ENCODE results near the gene FOXP4. TPM values are rescaled to one million over a fixed set of nuclear protein-coding genes. Genes with fewer than 3 reads are reported as not detected.

Gene FOXP4
- total and polyA plus RNA-seq, 2 of the 13 experiments (the other 11 are each of a cell fraction or from before 2014, with no cell fraction given): 11.0 to 12.4 TPM

DNA sequence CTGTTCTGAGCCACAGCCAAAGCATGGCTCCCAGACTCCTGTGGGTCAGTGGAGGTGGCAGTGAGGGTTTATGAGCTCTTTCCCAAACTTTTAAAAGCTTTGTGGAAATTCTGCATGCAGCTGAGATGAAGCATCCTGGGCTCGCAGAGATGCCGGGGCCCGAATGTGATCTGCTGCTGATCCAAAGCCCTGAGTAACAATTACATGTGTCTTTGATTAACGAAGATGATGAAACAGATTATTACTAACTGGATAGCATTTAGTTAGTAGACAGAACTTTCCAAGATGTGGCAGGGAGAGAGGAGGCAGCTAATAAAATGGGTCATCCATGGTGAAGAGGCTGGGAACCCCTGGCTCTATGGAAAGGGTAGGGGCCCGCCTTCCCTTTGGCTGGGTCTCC lies 48.1 kb downstream of the FOXP4 start:
- DNase-seq (ENCODE audit: low spot score): no peak
- intact Hi-C loops (cut with micrococcal nuclease; ENCODE audit: unreplicated experiment): no loop called here
- TF ChIP-seq ATAD3A (CRISPR knock-in tag; IDR thresholded peaks at IDR 0.05) (no peak), ZNF234 (CRISPR knock-in tag; conservative IDR thresholded peaks at IDR 0.05) (no peak), ZNF746 (CRISPR knock-in tag; IDR thresholded peaks at IDR 0.05) (no peak), MED1 (CRISPR knock-in tag; IDR thresholded peaks at IDR 0.05) (no peak), POLR2AphosphoS5 (IDR thresholded peaks at IDR 0.05; ENCODE audit: low read depth, low read length) (0 out of 2 replicates have a peak, but pooled peaks have one; percentile 12), ZNF3 (CRISPR knock-in tag; IDR thresholded peaks at IDR 0.05) (no peak), EEA1 (CRISPR knock-in tag; IDR thresholded peaks at IDR 0.05; ENCODE audit: borderline replicate concordance) (no peak), KDM6A (CRISPR knock-in tag; IDR thresholded peaks at IDR 0.05; ENCODE audit: low read depth) (no peak)
- in situ Hi-C loops (cut with HindIII; ENCODE audit: extremely low pct_ligation_motif_present, low pct_unique_long_range_greater_than_20kb): loop anchor here (5.0 kb wide), 4 partner anchors 47 to 222 kb away; partner anchors contain the start of gene FOXP4
- ChIA-PET CTCF (ENCODE audit: low intra/inter-chr PET ratio, low total read pairs) (no interaction called here), POLR2A (interaction anchor here (0.7 to 1.4 kb wide), 2 partner anchors 26 to 138 kb away, joined by 3 read pairs; no protein-coding TSS in a partner anchor)
- FAIRE-seq: no peak
- no peak overlapping the region for H3K27ac ChIP-seq (ENCODE audit: extremely low read length, insufficient read depth, low read length)
- no TSS peak for BruUV-seq (replicated peaks)
- H3K27me3 ChIP-seq (ENCODE audit: control insufficient read depth in 1 of 2, insufficient read depth in 2 of 2, low read length in 2 of 2): no peaks in the 10 kb centered on the region
- no peak overlapping the region for H2AFZ ChIP-seq (ENCODE audit: low read length)
- H3K4me2 ChIP-seq (ENCODE audit: low read depth, low read length): no peak overlapping the region
- no peaks in the 10 kb centered on the region for H3K79me2 ChIP-seq (ENCODE audit: insufficient read depth, low read length)
- 95% methylated on average over 5 of the region's 5 CpGs for WGBS (ENCODE audit: low lambda C conversion rate)
- H3K4me3 ChIP-seq (replicated peaks in 1 of 3; ENCODE audit: insufficient read depth in 1 of 3, low read depth in 2 of 3, low read length in 3 of 3): no peak overlapping the region
- H3K9ac ChIP-seq (ENCODE audit: insufficient read depth, low read depth, low read length): no peak overlapping the region
- ATAC-seq: no peak
- H3K36me3 ChIP-seq (replicated peaks in 1 of 2; ENCODE audit: control insufficient read depth in 1 of 2, insufficient read depth in 2 of 2, low read length in 2 of 2): peaks cover 53 to 86% of the 10 kb centered on the region in 2 experiments
- H3K9me3 ChIP-seq (ENCODE audit: low read length): no peaks in the 10 kb centered on the region
- H3K4me1 ChIP-seq (ENCODE audit: insufficient read depth, low read length): peaks cover 19% of the 10 kb centered on the region
- peaks cover 9% of the 10 kb centered on the region; the same call in 1 of the 2 replicates for H4K20me1 ChIP-seq (ENCODE audit: insufficient read depth, low read length)

DNA sequence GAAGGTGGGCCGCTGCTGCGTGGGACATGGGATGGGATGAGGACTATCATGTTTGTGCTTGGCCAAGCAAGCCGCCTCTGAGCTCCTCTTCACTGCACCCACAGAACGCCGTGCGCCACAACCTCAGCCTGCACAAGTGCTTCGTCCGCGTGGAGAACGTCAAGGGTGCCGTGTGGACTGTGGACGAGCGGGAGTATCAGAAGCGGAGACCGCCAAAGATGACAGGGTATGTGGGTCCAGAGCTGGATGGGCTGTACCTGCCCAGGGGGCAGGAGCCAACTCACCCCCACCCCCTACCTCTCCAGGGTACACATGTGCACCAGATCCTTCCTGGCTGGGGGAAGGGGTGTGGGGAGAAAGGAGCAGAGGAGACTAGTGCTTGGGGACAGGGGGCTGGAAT lies 48.6 kb downstream of the FOXP4 start:
- Histone ChIP-seq H4K20me1 (ENCODE audit: insufficient read depth, low read length) (peaks cover 9% of the 10 kb centered on the region; the same call in 1 of the 2 replicates), H3K9me3 (ENCODE audit: low read length) (no peaks in the 10 kb centered on the region), H3K4me3 (replicated peaks in 1 of 3; ENCODE audit: insufficient read depth in 1 of 3, low read depth in 2 of 3, low read length in 3 of 3) (no peak overlapping the region), H3K27ac (ENCODE audit: extremely low read length, insufficient read depth, low read length) (no peak overlapping the region), H2AFZ (ENCODE audit: low read length) (no peak overlapping the region), H3K27me3 (ENCODE audit: control insufficient read depth in 1 of 2, insufficient read depth in 2 of 2, low read length in 2 of 2) (no peaks in the 10 kb centered on the region), H3K9ac (ENCODE audit: insufficient read depth, low read depth, low read length) (no peak overlapping the region), H3K4me1 (ENCODE audit: insufficient read depth, low read length) (peaks cover 19% of the 10 kb centered on the region), H3K79me2 (ENCODE audit: insufficient read depth, low read length) (no peaks in the 10 kb centered on the region), H3K36me3 (replicated peaks in 1 of 2; ENCODE audit: control insufficient read depth in 1 of 2, insufficient read depth in 2 of 2, low read length in 2 of 2) (peaks cover 51 to 82% of the 10 kb centered on the region in 2 experiments), H3K4me2 (ENCODE audit: low read depth, low read length) (no peak overlapping the region)
- ATAC-seq (no peak), FAIRE-seq (no peak), DNase-seq (ENCODE audit: low spot score) (no peak)
- CTCF ChIA-PET (ENCODE audit: low intra/inter-chr PET ratio, low total read pairs): no interaction called here
- no TSS peak for BruUV-seq (replicated peaks)
- intact Hi-C loops (cut with micrococcal nuclease; ENCODE audit: unreplicated experiment): no loop called here
- POLR2A ChIA-PET: interaction anchor here (0.5 to 2.0 kb wide), 4 partner anchors 10 to 138 kb away, joined by 3 to 7 read pairs (median 3); no protein-coding TSS in a partner anchor
- in situ Hi-C loops (cut with HindIII; ENCODE audit: extremely low pct_ligation_motif_present, low pct_unique_long_range_greater_than_20kb): loop anchor here (5.0 kb wide), 4 partner anchors 47 to 222 kb away; partner anchors contain the start of gene FOXP4
- 98% methylated on average over 15 of the region's 15 CpGs for WGBS (ENCODE audit: low lambda C conversion rate)
- 0 out of 2 replicates have a peak, but pooled peaks have one; percentile 17 for TF ChIP-seq RBFOX2 (IDR thresholded peaks at IDR 0.05; ENCODE audit: low read depth, low read length)
- TF ChIP-seq MYC (CRISPR knock-in tag; IDR thresholded peaks at IDR 0.05; ENCODE audit: borderline replicate concordance): 0 out of 2 replicates have a peak, but pooled peaks have one; percentile 7
- TF ChIP-seq, protein P1, sequence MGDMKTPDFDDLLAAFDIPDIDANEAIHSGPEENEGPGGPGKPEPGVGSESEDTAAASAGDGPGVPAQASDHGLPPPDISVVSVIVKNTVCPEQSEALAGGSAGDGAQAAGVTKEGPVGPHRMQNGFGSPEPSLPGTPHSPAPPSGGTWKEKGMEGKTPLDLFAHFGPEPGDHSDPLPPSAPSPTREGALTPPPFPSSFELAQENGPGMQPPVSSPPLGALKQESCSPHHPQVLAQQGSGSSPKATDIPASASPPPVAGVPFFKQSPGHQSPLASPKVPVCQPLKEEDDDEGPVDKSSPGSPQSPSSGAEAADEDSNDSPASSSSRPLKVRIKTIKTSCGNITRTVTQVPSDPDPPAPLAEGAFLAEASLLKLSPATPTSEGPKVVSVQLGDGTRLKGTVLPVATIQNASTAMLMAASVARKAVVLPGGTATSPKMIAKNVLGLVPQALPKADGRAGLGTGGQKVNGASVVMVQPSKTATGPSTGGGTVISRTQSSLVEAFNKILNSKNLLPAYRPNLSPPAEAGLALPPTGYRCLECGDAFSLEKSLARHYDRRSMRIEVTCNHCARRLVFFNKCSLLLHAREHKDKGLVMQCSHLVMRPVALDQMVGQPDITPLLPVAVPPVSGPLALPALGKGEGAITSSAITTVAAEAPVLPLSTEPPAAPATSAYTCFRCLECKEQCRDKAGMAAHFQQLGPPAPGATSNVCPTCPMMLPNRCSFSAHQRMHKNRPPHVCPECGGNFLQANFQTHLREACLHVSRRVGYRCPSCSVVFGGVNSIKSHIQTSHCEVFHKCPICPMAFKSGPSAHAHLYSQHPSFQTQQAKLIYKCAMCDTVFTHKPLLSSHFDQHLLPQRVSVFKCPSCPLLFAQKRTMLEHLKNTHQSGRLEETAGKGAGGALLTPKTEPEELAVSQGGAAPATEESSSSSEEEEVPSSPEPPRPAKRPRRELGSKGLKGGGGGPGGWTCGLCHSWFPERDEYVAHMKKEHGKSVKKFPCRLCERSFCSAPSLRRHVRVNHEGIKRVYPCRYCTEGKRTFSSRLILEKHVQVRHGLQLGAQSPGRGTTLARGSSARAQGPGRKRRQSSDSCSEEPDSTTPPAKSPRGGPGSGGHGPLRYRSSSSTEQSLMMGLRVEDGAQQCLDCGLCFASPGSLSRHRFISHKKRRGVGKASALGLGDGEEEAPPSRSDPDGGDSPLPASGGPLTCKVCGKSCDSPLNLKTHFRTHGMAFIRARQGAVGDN (CRISPR knock-in tag; IDR thresholded peaks at IDR 0.05): peak; percentile 28; the same call in 1 of the 2 replicates
- TF ChIP-seq, protein P2, sequence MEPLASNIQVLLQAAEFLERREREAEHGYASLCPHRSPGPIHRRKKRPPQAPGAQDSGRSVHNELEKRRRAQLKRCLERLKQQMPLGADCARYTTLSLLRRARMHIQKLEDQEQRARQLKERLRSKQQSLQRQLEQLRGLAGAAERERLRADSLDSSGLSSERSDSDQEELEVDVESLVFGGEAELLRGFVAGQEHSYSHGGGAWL (CRISPR knock-in tag; IDR thresholded peaks at IDR 0.05): 0 out of 2 replicates have a peak, but pooled peaks have one; percentile 25
- TF ChIP-seq POLR2A (IDR thresholded peaks at IDR 0.05; ENCODE audit: insufficient read depth in 1 of 2, low read depth in 2 of 2, low read length in 2 of 2): peak in 1 of 2 experiments; percentile 27; a peak in 1 of 4 replicates
- TF ChIP-seq SRSF1 (optimal IDR thresholded peaks at IDR 0.05; ENCODE audit: low read depth, low read length): peak; percentile 58
- TF ChIP-seq PAF1 (CRISPR knock-in tag; IDR thresholded peaks at IDR 0.05): peak; percentile 64; the same call in 1 of the 2 replicates
- TF ChIP-seq PHB2 (IDR thresholded peaks at IDR 0.05; ENCODE audit: partially characterized antibody): no peak
- no peak for TF ChIP-seq ZSCAN12 (CRISPR knock-in tag; IDR thresholded peaks at IDR 0.05)

All from HepG2 (cell line).